ENCODE results near the gene AGO1.
A peak's percentile ranks its signal among the peaks of the same experiment; 100 is the strongest.

AGO1 gene

DNA sequence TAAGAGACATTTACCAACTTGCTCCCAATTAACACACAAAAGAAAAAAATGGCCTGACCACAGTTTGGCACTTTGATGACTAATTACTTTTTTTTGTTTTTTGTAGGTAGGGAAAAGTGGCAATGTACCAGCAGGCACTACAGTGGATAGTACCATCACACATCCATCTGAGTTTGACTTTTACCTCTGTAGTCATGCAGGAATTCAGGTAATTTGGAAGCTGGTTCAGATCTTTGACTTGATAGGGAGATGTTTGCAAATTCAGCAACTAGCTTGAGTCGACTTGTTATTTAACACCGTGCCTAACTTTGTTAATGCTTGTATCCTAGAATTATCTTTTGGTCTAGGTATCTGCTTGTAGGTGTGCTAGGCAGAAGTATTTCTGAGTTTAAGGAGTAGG lies 33.0 kb upstream of the AGO1 start:
- TF ChIP-seq POU2F2 (IDR thresholded peaks at IDR 0.05; ENCODE audit: low read depth, low read length) (no peak), PAX5 (IDR thresholded peaks at IDR 0.05; ENCODE audit: insufficient read depth, low read length, severe bottlenecking) (no peak), POLR2AphosphoS5 (IDR thresholded peaks at IDR 0.05; ENCODE audit: low read depth, low read length) (no peak), TAF1 (IDR thresholded peaks at IDR 0.05; ENCODE audit: low read depth, low read length) (no peak), SPI1 (IDR thresholded peaks at IDR 0.05; ENCODE audit: low read depth, low read length) (no peak), POLR2A (IDR thresholded peaks at IDR 0.05; ENCODE audit: low read depth, low read length) (no peak)
- FAIRE-seq (no peak), DNase-seq (ENCODE audit: insufficient read length, low spot score) (no peak)

- TF ChIP-seq POU2F2 (IDR thresholded peaks at IDR 0.05; ENCODE audit: low read depth, low read length) = no peak
- no peak for TF ChIP-seq POLR2AphosphoS5 (IDR thresholded peaks at IDR 0.05; ENCODE audit: low read depth, low read length)
- FAIRE-seq = no peak
- DNase-seq (ENCODE audit: insufficient read length, low spot score) = no peak
Measured at GRCh38 chr1:35850716-35851115, 32.3 kb upstream of the AGO1 start.

DNA sequence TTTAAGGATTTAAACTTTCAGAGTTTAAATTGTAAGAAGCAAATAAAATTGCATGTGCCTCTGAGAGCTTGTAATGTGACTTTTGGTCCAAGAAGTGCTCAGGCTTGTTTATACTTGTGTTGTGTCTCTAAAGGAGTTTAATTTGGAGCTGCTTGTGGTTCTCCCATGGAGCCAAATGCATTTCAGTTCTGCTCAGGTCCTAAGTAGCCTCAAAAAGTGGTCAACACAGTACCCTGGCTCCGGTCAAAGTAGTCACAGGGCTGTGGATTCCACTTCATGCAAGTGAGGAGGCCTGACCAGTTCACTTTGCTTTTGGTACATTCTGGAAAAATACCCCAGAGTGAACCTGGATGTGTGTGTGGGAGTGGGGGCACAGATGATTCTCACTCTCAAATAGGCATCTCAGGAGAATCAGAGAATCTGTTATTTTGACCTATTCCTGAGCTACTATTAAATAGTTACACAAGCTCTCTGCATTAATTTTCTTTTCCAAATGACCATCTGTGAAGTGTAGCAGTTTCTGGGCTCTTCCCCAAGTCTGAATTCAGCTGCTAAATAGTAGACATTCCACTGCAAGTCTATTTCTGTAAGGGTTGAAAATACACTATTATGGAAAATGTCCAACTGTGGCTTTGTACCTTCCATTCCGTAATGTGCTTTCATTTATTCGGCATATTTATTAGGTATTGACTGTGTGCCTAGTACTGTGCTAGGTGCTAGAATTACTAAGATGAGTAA lies 31.7 kb upstream of the AGO1 start:
- no peak for DNase-seq (ENCODE audit: insufficient read length, low spot score)
- FAIRE-seq = no peak
- no peak for TF ChIP-seq POLR2AphosphoS5 (IDR thresholded peaks at IDR 0.05; ENCODE audit: low read depth, low read length)
- TF ChIP-seq TAF1 (IDR thresholded peaks at IDR 0.05; ENCODE audit: low read depth, low read length) = no peak
- TF ChIP-seq PAX5 (IDR thresholded peaks at IDR 0.05; ENCODE audit: insufficient read depth, low read length, severe bottlenecking) = no peak
- TF ChIP-seq SPI1 (IDR thresholded peaks at IDR 0.05; ENCODE audit: low read depth, low read length) = no peak

DNA sequence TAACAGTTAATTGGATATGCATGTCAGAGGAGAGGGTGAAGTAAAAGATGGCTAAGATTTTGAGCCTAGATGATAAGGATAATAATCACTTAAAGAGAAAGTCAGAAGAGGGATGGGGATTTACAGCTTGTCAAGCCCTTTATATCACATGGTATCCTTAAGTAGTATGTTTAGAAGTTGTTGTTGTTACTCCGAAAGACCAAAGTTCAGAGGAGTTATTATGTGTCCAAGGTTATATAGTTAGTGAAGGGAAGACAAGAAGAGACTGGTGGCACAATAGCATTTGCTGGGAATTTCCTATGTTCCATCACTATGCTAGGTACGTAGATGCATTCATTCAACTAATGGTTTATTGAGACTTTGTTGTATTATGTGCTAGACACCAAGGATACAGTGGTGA lies 30.8 kb upstream of the AGO1 start:
- no peak for TF ChIP-seq SPI1 (IDR thresholded peaks at IDR 0.05; ENCODE audit: low read depth, low read length)
- no peak for TF ChIP-seq TAF1 (IDR thresholded peaks at IDR 0.05; ENCODE audit: low read depth, low read length)
- FAIRE-seq (no peak), DNase-seq (ENCODE audit: insufficient read length, low spot score) (no peak)

DNA sequence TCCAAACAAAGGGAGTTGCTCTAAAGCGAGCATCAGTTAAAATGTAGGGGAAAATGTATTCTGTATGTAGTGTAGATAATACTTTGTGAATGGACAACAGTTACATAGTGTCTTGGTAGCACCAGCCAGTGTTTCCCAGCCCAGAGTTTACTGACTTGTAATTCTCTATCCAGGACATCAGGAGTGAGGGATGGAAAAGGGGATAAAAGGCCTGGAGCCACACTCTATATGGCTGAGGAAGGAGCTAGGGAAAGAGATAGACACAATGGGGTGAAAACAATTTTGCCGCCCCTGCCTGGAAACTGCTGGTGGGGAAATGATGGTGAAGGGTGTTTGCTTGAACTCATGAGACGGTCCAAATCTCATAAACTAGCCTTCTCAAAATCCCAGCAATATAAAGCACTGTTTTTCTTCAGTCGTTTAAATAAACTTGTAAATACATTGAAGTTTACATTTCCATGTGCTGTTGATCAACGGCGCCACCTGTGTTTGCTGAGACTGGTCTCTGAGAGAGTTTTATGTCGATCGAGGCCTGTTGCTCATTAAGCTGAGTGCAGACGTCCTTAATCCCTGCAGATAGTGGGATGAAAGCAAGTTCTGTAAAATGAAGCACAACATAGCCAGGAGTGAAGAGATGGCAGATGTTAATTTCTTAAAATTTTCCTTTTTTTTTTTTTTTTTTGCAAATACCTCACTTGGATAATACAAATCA lies 27.9 kb upstream of the AGO1 start:
- DNase-seq (ENCODE audit: insufficient read length, low spot score) (no peak), FAIRE-seq (peak; percentile 28)
- no peak for TF ChIP-seq TAF1 (IDR thresholded peaks at IDR 0.05; ENCODE audit: low read depth, low read length)
- TF ChIP-seq POLR2AphosphoS5 (IDR thresholded peaks at IDR 0.05; ENCODE audit: low read depth, low read length) = no peak
- no peak for TF ChIP-seq POU2F2 (IDR thresholded peaks at IDR 0.05; ENCODE audit: low read depth, low read length)
- no peak for TF ChIP-seq SPI1 (IDR thresholded peaks at IDR 0.05; ENCODE audit: low read depth, low read length)
- no peak for TF ChIP-seq POLR2A (IDR thresholded peaks at IDR 0.05; ENCODE audit: low read depth, low read length)
- TF ChIP-seq PAX5 (IDR thresholded peaks at IDR 0.05; ENCODE audit: insufficient read depth, low read length, severe bottlenecking) = no peak

GRCh38 chr1:35856964-35857363 lies 26.0 kb upstream of the AGO1 start:
- DNase-seq (ENCODE audit: insufficient read length, low spot score) = no peak
- FAIRE-seq = no peak
- TF ChIP-seq PAX5 (IDR thresholded peaks at IDR 0.05; ENCODE audit: insufficient read depth, low read length, severe bottlenecking) (no peak), POLR2A (IDR thresholded peaks at IDR 0.05; ENCODE audit: low read depth, low read length) (no peak), POLR2AphosphoS5 (IDR thresholded peaks at IDR 0.05; ENCODE audit: low read depth, low read length) (no peak), SPI1 (IDR thresholded peaks at IDR 0.05; ENCODE audit: low read depth, low read length) (no peak), POU2F2 (IDR thresholded peaks at IDR 0.05; ENCODE audit: low read depth, low read length) (no peak), TAF1 (IDR thresholded peaks at IDR 0.05; ENCODE audit: low read depth, low read length) (no peak)

DNA sequence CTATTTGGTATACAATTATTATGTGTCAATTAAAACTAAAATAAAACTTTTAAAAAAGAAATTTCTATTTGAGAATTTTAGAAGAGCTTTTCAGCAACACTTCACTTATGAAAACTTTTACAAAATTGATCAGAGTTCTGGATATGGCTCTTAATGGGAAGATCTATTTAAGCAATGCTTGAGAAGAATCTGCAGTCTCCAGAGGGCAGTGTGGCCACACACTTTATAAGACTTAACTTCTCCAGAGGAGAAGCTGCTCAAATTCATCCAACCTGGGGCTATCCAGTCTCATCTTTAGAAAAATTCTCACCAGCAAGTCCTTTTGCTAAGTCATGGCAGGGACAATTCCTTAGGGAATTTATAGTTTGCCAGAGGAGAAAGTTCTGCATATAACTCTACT lies 25.2 kb upstream of the AGO1 start:
- FAIRE-seq (no peak), DNase-seq (ENCODE audit: insufficient read length, low spot score) (no peak)
- TF ChIP-seq POLR2A (IDR thresholded peaks at IDR 0.05; ENCODE audit: low read depth, low read length) (no peak), PAX5 (IDR thresholded peaks at IDR 0.05; ENCODE audit: insufficient read depth, low read length, severe bottlenecking) (no peak), POLR2AphosphoS5 (IDR thresholded peaks at IDR 0.05; ENCODE audit: low read depth, low read length) (no peak), SPI1 (IDR thresholded peaks at IDR 0.05; ENCODE audit: low read depth, low read length) (no peak), TAF1 (IDR thresholded peaks at IDR 0.05; ENCODE audit: low read depth, low read length) (no peak), POU2F2 (IDR thresholded peaks at IDR 0.05; ENCODE audit: low read depth, low read length) (no peak)

DNA sequence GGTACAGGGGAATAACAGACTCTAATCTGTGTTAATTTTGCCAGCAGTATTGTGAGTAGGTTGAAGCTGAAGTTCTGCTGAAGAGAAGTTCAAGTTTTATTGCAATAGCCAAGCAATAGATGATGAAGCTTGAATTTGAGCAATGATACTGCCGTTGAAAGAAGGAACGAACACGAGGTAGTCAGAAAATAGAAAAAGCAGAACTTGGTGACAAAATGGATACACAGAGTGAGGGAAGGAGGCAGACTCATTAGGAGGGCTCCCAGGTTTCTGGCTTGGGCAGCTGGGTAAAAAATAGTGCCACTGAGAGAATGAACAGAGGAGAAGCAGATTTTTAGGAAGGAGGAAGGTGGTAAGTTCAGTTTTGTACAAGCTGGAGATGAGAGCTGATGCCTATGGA lies 22.3 kb upstream of the AGO1 start:
- FAIRE-seq = no peak
- TF ChIP-seq TAF1 (IDR thresholded peaks at IDR 0.05; ENCODE audit: low read depth, low read length) (no peak), SPI1 (IDR thresholded peaks at IDR 0.05; ENCODE audit: low read depth, low read length) (no peak), POLR2AphosphoS5 (IDR thresholded peaks at IDR 0.05; ENCODE audit: low read depth, low read length) (no peak)
- DNase-seq (ENCODE audit: insufficient read length, low spot score) = no peak

- TF ChIP-seq SPI1 (IDR thresholded peaks at IDR 0.05; ENCODE audit: low read depth, low read length) (no peak), TAF1 (IDR thresholded peaks at IDR 0.05; ENCODE audit: low read depth, low read length) (no peak)
- FAIRE-seq = no peak
- DNase-seq (ENCODE audit: insufficient read length, low spot score) = no peak
Measured at GRCh38 chr1:35863136-35863535, 19.9 kb upstream of the AGO1 start.

GRCh38 chr1:35863881-35864625 lies 19.0 kb upstream of the AGO1 start:
- TF ChIP-seq POLR2AphosphoS5 (IDR thresholded peaks at IDR 0.05; ENCODE audit: low read depth, low read length) (no peak), POU2F2 (IDR thresholded peaks at IDR 0.05; ENCODE audit: low read depth, low read length) (no peak), PAX5 (IDR thresholded peaks at IDR 0.05; ENCODE audit: insufficient read depth, low read length, severe bottlenecking) (no peak), SPI1 (IDR thresholded peaks at IDR 0.05; ENCODE audit: low read depth, low read length) (no peak), TAF1 (IDR thresholded peaks at IDR 0.05; ENCODE audit: low read depth, low read length) (no peak), POLR2A (IDR thresholded peaks at IDR 0.05; ENCODE audit: low read depth, low read length) (no peak)
- FAIRE-seq = no peak
- DNase-seq (ENCODE audit: insufficient read length, low spot score) = no peak
